Measurements from ENCODE around the gene LRRC18. TPM values are rescaled to one million over a fixed set of nuclear protein-coding genes. Genes with fewer than 3 reads are reported as not detected.
A peak's percentile ranks its signal among the peaks of the same experiment; 100 is the strongest.

LRRC18 gene
- total RNA-seq, 1 donor from 2014 or later = not detected

GRCh38 chr10:48901319-48901718 lies 38.3 kb downstream of the LRRC18 start:
- Histone ChIP-seq H3K27me3 (ENCODE audit: control insufficient read depth, insufficient read depth, low read length) (no peaks in the 10 kb centered on the region), H3K36me3 (ENCODE audit: control insufficient read depth, insufficient read depth, low read length) (no peaks in the 10 kb centered on the region), H3K4me3 (ENCODE audit: low read depth, low read length) (no peak overlapping the region)
- TF ChIP-seq CTCF (IDR thresholded peaks at IDR 0.05; ENCODE audit: insufficient read depth, low read length, severe bottlenecking) = no peak
- DNase-seq (ENCODE audit: low read depth) (no peak), FAIRE-seq (no peak)

- no peak for TF ChIP-seq CTCF (IDR thresholded peaks at IDR 0.05; ENCODE audit: insufficient read depth, low read length, severe bottlenecking)
- Histone ChIP-seq H3K36me3 (ENCODE audit: control insufficient read depth, insufficient read depth, low read length) (no peaks in the 10 kb centered on the region), H3K4me3 (ENCODE audit: low read depth, low read length) (no peak overlapping the region), H3K27me3 (ENCODE audit: control insufficient read depth, insufficient read depth, low read length) (no peaks in the 10 kb centered on the region)
- DNase-seq (ENCODE audit: low read depth) = no peak
- FAIRE-seq = no peak
These were observed 39.3 kb downstream of the LRRC18 start for GRCh38 chr10:48900371-48900801.

GRCh38 chr10:48899781-48900180 lies 39.9 kb downstream of the LRRC18 start:
- no peak for DNase-seq (ENCODE audit: low read depth)
- no peak for TF ChIP-seq CTCF (IDR thresholded peaks at IDR 0.05; ENCODE audit: insufficient read depth, low read length, severe bottlenecking)
- Histone ChIP-seq H3K27me3 (ENCODE audit: control insufficient read depth, insufficient read depth, low read length) (no peaks in the 10 kb centered on the region), H3K36me3 (ENCODE audit: control insufficient read depth, insufficient read depth, low read length) (no peaks in the 10 kb centered on the region), H3K4me3 (ENCODE audit: low read depth, low read length) (no peak overlapping the region)
- peak; percentile 55 for FAIRE-seq

GRCh38 chr10:48898426-48898825 lies 41.2 kb downstream of the LRRC18 start:
- TF ChIP-seq CTCF (IDR thresholded peaks at IDR 0.05; ENCODE audit: insufficient read depth, low read length, severe bottlenecking) = no peak
- no peaks in the 10 kb centered on the region for H3K36me3 ChIP-seq (ENCODE audit: control insufficient read depth, insufficient read depth, low read length)
- H3K4me3 ChIP-seq (ENCODE audit: low read depth, low read length) = no peak overlapping the region
- FAIRE-seq = no peak
- H3K27me3 ChIP-seq (ENCODE audit: control insufficient read depth, insufficient read depth, low read length) = no peaks in the 10 kb centered on the region
- DNase-seq (ENCODE audit: low read depth) = no peak

GRCh38 chr10:48897441-48897790 lies 42.2 kb downstream of the LRRC18 start:
- TF ChIP-seq CTCF (IDR thresholded peaks at IDR 0.05; ENCODE audit: insufficient read depth, low read length, severe bottlenecking) = no peak
- H3K36me3 ChIP-seq (ENCODE audit: control insufficient read depth, insufficient read depth, low read length) = no peaks in the 10 kb centered on the region
- H3K4me3 ChIP-seq (ENCODE audit: low read depth, low read length) = no peak overlapping the region
- no peak for FAIRE-seq
- H3K27me3 ChIP-seq (ENCODE audit: control insufficient read depth, insufficient read depth, low read length) = no peaks in the 10 kb centered on the region
- DNase-seq (ENCODE audit: low read depth) = no peak

GRCh38 chr10:48896756-48897440 lies 42.7 kb downstream of the LRRC18 start:
- no peak for TF ChIP-seq CTCF (IDR thresholded peaks at IDR 0.05; ENCODE audit: insufficient read depth, low read length, severe bottlenecking)
- no peaks in the 10 kb centered on the region for H3K36me3 ChIP-seq (ENCODE audit: control insufficient read depth, insufficient read depth, low read length)
- FAIRE-seq (no peak), DNase-seq (ENCODE audit: low read depth) (no peak)
- no peaks in the 10 kb centered on the region for H3K27me3 ChIP-seq (ENCODE audit: control insufficient read depth, insufficient read depth, low read length)
- no peak overlapping the region for H3K4me3 ChIP-seq (ENCODE audit: low read depth, low read length)

All from bronchial epithelial cell (primary cell).